SU-DHL-6 (cell line): ENCODE measurements around the gene SPACA1.

Source experiments
- EZH2phosphoT487 ChIP-seq: fragments of 200-600 bp; sonication (generic), shearing (Covaris generic); conservative IDR thresholded peaks from 2 replicates; pipeline ENCODE4 v1.6.1; 2018; ENCODE audit warnings: mild to moderate bottlenecking, antibody characterized with exemption, low read length, moderate library complexity, mixed read lengths
- TF ChIP-seq, protein P1 (sequence below): fragments of 200-600 bp; sonication (generic); IDR thresholded peaks from one replicate; pipeline ENCODE4 v1.5.1; 2017; ENCODE audit warnings: antibody characterized with exemption, mild to moderate bottlenecking, low read length, moderate library complexity; ENCODE audit not compliant: insufficient read depth, poor library complexity, severe bottlenecking

DNA sequence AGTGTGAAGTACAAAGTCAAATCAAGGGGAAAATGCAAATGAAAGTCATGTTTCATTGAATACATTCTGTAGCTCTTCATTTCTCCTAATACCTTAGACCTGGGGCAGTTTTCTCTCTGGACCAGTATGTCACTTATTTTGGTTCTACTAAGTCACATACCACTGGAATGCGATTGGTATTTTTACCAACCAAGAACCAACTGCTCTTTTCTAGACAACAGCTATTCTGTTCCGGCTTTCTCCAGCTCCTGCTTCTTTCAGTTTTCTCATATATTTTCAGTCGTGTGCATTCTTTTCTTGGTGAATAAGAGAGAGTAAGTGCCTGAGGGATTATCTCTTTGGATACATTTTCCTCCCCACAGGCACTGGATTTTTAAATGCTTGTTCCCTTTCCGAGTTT lies 39.2 kb upstream of the SPACA1 start:
- TF ChIP-seq, protein P1, sequence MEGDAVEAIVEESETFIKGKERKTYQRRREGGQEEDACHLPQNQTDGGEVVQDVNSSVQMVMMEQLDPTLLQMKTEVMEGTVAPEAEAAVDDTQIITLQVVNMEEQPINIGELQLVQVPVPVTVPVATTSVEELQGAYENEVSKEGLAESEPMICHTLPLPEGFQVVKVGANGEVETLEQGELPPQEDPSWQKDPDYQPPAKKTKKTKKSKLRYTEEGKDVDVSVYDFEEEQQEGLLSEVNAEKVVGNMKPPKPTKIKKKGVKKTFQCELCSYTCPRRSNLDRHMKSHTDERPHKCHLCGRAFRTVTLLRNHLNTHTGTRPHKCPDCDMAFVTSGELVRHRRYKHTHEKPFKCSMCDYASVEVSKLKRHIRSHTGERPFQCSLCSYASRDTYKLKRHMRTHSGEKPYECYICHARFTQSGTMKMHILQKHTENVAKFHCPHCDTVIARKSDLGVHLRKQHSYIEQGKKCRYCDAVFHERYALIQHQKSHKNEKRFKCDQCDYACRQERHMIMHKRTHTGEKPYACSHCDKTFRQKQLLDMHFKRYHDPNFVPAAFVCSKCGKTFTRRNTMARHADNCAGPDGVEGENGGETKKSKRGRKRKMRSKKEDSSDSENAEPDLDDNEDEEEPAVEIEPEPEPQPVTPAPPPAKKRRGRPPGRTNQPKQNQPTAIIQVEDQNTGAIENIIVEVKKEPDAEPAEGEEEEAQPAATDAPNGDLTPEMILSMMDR, result no peak
- no peak for TF ChIP-seq EZH2phosphoT487
